Activated CD4-positive, alpha-beta T cell treated with anti-CD3 and anti-CD28 coated beads, Interleukin-2, amount 50 U/mL, for 4 hours (primary cell): Measurements from ENCODE around the gene RNF180.
"Not testable (repeated sequence)": the region's sequence is repeated elsewhere in the genome, so short reads cannot be mapped to it uniquely, and the experiment has no call there.

Source experiments
- DNase-seq, 2 experiments: peaks; one replicate each; pipeline ENCODE4 v3.0.0-alpha.2; 2020

The RNF180 gene

DNA sequence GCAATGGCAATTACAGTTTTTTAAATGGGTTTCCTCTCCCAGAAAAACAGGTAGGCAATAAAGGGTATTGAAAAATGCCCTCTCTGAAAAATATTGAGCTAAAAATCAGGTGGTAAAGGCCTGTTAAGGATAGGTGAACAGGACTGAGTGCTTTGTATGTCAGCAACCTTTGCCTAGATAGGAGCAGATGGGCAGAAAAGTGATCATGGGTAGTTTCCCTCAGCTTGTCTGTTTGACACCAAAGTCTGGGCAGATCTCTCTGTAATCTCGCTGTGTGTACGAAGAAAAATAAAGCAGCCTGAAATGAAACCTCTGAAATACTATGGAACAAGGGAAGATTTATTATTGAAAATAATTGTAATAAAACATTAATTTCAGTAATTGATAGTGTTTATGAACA is 15.8 kb downstream of the RNF180 start:
- DNase-seq = no peak

GRCh38 chr5:64183956-64184355 is 18.3 kb downstream of the RNF180 start:
- DNase-seq = no peak

GRCh38 chr5:64184832-64185231 is 19.2 kb downstream of the RNF180 start:
- no peak for DNase-seq

GRCh38 chr5:64188776-64189175 is 23.1 kb downstream of the RNF180 start:
- no peak for DNase-seq

- DNase-seq = no peak
Observed at GRCh38 chr5:64190562-64191306, 25.1 kb downstream of the RNF180 start.

DNA sequence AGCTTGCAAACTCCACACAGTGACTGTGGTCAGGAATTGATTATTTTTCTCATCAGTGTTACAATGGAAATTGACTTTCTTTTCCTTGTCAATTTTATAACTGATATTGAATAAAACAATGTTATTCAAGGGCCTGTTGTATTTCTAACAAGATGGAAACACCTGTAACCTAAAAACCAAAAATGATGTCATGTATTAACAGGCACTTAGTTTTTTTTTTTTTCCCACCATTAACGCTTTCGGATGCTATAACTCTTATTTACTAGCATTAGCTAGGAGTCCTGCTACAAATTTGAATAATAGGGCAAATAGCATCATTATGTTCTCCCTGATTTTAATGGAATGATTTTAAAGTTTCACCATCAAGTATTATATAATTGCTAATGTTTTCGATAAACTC is 30.3 kb downstream of the RNF180 start:
- DNase-seq = no peak

GRCh38 chr5:64199425-64199824 is 33.8 kb downstream of the RNF180 start:
- no peak for DNase-seq

GRCh38 chr5:64201996-64202395 is 36.4 kb downstream of the RNF180 start:
- no peak for DNase-seq

DNA sequence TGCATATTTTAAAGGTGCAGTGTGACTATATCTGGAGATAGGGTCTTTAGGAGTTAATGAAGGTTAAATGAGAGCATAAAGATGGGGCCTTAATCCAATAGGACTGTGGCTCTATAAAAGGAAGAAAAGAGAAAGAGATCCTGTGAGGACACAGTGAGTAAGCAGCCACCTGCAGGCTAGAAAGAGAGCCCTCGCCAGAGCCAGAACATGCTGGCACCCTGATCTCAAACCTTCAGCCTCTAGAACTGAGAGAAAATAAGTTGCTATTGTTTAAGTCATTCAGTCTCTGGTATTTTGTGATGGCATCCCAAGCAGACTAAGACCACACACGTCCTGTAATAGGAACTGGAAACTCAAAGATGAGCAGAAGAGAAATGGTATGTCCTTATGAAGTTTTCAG is 41.0 kb downstream of the RNF180 start:
- DNase-seq = no peak

DNA sequence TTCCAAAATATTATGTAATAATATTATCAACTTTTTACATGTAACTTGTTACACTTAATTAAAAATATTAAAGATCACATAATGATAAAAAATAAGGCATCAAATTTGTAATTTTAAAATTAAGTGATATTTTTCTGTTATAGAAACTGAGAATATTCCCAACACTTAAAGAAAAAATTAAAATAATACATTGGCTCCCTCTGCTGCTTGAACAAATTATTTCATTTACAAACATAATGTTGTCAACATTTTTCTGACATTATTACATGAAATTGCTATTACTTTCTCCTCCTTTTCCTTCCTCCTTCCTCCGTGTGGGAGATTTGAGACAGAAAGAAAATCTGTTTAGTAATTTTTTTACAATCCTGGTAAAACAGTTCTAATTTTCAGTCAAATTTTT is 42.3 kb downstream of the RNF180 start:
- DNase-seq = no peak

DNA sequence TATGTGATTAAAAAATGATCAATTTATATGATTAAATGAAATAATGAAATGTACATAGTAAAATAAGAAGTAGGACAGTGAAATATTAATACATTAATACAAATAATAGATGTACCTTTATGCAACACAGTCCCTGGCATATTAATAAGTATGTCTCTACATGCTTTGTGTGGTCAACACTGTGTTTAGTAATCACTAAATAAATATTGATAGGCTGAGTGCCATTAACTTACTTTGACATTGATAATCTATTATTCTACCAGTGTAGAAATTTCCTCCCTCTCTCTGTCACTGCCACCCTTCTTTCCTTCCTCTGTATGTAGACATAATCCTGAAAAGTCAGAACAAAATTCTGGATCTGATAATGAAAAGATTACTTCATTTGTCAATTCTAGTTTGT is 43.7 kb downstream of the RNF180 start:
- DNase-seq = no peak

DNA sequence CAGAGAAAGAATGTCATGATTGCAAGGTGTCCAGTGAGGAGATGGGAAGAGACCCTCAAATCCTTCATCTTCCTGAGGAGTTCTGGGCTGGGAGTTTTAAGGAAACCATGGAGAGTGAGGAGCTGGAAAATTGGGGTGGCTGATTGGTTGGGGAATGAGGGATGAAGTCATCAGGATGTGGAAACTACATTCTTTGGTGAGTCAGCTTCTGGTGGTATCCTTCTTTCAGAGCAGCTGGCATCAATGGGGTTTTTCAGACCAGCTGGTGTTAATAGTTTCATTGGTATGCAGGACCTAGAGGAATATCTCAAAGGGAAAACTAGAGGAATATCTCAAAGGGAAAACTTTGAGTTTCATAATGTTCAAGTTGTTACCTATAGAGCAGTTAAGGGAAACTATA is 45.2 kb downstream of the RNF180 start:
- no peak for DNase-seq

DNA sequence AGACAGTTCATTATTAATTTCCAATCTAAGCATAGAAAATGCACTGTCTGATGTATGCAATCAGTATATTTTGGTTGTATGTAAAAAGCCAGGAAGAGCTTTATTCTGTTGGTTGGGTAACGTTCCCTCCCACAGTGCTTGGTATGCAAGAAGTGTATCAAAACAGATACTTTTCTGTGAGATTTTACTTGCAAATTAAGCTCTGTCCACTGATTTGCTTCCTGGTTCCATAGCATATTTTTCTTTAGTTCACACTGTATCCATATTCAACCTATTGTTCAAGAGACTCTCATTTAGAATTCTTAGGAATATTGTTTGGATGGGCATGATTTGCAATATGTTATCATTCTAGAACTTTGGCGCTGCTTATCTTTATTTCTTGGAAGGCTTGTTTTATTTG is 47.4 kb downstream of the RNF180 start:
- no peak for DNase-seq

DNA sequence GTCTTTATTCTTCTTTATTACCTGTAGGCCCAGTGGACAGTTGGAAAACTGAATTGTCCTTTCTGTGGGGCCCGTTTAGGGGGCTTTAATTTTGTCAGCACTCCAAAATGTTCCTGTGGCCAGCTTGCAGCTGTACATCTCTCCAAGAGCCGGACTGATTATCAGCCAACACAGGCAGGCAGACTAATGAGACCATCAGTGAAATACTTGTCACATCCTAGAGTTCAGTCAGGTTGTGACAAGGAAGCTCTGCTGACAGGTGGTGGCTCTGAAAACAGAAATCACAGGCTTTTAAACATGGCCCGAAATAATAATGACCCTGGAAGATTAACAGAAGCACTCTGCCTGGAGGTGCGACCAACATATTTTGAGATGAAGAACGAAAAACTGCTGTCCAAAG is 47.9 kb downstream of the RNF180 start:
- no peak for DNase-seq

- no peak for DNase-seq
Observed at GRCh38 chr5:64214132-64214531, 48.5 kb downstream of the RNF180 start.

GRCh38 chr5:64221911-64222310 is 56.3 kb downstream of the RNF180 start:
- no peak for DNase-seq

GRCh38 chr5:64225286-64225981 is 59.8 kb downstream of the RNF180 start:
- DNase-seq = not testable (repeated sequence)

- not testable (repeated sequence) for DNase-seq
Observed at GRCh38 chr5:64227131-64227537, 61.5 kb downstream of the RNF180 start.

GRCh38 chr5:64229163-64229774 is 63.6 kb downstream of the RNF180 start:
- DNase-seq = no peak

DNA sequence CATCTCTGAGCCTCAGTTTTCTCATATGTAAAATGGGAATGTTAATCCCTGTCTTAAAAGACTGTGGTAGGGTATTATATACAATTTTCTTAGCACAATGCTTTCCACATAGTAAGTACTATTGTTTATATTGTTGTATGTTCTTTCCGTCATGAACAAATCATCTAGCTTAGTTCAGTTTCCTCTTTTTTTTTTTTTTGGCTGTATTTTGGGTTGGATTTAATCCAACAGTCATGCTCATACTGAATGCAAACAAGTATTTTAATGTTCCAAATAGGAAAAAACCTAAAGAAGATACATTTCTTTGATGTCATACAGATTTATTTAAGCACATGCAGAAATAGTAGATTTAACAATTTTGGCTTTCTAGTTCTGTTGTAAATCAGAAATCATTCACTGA is 95.1 kb downstream of the RNF180 start:
- no peak for DNase-seq

DNA sequence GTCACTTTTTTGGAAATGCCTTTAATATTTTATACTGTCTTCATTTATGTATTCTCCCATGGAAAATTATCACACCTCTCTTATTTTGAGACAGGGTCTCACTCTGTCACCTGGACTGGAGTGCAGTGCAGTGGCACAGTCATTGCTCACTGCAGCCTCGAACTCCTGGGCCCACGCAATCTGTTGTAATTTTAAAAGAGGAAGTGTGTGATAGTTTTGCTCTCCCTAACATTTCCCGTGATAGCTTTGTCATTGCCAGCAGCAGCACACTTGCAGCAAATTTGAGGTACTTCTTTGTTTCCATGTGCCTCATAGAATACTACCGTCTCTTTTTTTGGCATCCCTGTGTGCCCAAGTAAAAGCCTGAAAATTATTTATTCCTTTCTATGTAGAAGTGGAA is 103.5 kb downstream of the RNF180 start:
- DNase-seq = no peak

DNA sequence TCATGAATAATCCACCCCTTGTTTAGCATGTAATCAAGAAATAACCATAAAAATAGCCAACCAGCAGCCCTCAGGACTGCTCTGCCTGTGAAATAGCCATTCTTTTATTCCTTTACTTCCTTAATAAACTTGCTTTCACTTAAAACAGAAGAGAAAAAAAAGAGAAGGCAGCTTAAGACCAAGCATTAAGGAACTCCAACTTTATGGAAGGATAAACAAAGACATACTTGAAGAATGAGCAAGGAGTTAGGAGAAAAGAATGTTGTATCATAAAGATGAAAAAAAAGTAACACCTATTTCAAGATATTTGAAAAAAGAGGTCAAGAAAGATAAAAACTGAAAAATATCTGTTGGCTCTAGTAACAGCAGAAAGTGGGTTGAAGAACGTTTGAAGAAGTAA is 107.6 kb downstream of the RNF180 start:
- DNase-seq = no peak

- DNase-seq = no peak
Observed at GRCh38 chr5:64285188-64286130, 119.8 kb downstream of the RNF180 start.
